ENCODE data around the gene ASCL4.
A peak's percentile ranks its signal among the peaks of the same experiment; 100 is the strongest.

The ASCL4 gene

GRCh38 chr12:107807471-107808150 is 33.1 kb downstream of the ASCL4 start:
- H3K4me1 ChIP-seq (ENCODE audit: insufficient read depth, low read length, poor library complexity, severe bottlenecking): peaks cover 11% of the 10 kb centered on the region
- no peaks in the 10 kb centered on the region for H3K36me3 ChIP-seq (ENCODE audit: insufficient read depth, low read length)
- no peaks in the 10 kb centered on the region for H4K20me1 ChIP-seq (ENCODE audit: insufficient read depth, low read length, poor library complexity, severe bottlenecking)
- no peak overlapping the region for H3K4me3 ChIP-seq (ENCODE audit: low read length, poor library complexity, severe bottlenecking)
- H3K9ac ChIP-seq (ENCODE audit: low read depth, low read length, poor library complexity, severe bottlenecking): no peak overlapping the region
- H3K27me3 ChIP-seq (ENCODE audit: insufficient read depth, low read length, poor library complexity, severe bottlenecking): no peaks in the 10 kb centered on the region
- TF ChIP-seq CTCF (conservative IDR thresholded peaks at IDR 0.05; ENCODE audit: low read length): no peak
- TF ChIP-seq EZH2phosphoT487 (IDR thresholded peaks at IDR 0.05; ENCODE audit: borderline replicate concordance): no peak
- H3F3A ChIP-seq (ENCODE audit: low read depth): no peaks in the 10 kb centered on the region
- no peaks in the 10 kb centered on the region for H3K79me2 ChIP-seq (ENCODE audit: insufficient read depth, low read length)
- H3K9me2 ChIP-seq (replicated peaks; ENCODE audit: low read depth, low read length): no peaks in the 10 kb centered on the region
- no peak overlapping the region for H2AFZ ChIP-seq (ENCODE audit: low read length)
- H3K4me2 ChIP-seq (ENCODE audit: low read depth, low read length, poor library complexity, severe bottlenecking): no peak overlapping the region
- H3K9me3 ChIP-seq (ENCODE audit: insufficient read depth, low read depth, low read length): no peaks in the 10 kb centered on the region

- no peak overlapping the region for H3K9ac ChIP-seq (ENCODE audit: low read depth, low read length, poor library complexity, severe bottlenecking)
- H3K27me3 ChIP-seq (ENCODE audit: insufficient read depth, low read length, poor library complexity, severe bottlenecking): no peaks in the 10 kb centered on the region
- H3K36me3 ChIP-seq (ENCODE audit: insufficient read depth, low read length): no peaks in the 10 kb centered on the region
- H3K4me1 ChIP-seq (ENCODE audit: insufficient read depth, low read length, poor library complexity, severe bottlenecking): peaks cover 20% of the 10 kb centered on the region
- H3F3A ChIP-seq (ENCODE audit: low read depth): no peaks in the 10 kb centered on the region
- no peak overlapping the region for H3K4me3 ChIP-seq (ENCODE audit: low read length, poor library complexity, severe bottlenecking)
- H3K9me3 ChIP-seq (ENCODE audit: insufficient read depth, low read depth, low read length): peaks cover 5% of the 10 kb centered on the region; the same call in 1 of the 2 replicates
- no peak for TF ChIP-seq CTCF (conservative IDR thresholded peaks at IDR 0.05; ENCODE audit: low read length)
- TF ChIP-seq EZH2phosphoT487 (IDR thresholded peaks at IDR 0.05; ENCODE audit: borderline replicate concordance): no peak
- H2AFZ ChIP-seq (ENCODE audit: low read length): no peak overlapping the region
- no peaks in the 10 kb centered on the region for H4K20me1 ChIP-seq (ENCODE audit: insufficient read depth, low read length, poor library complexity, severe bottlenecking)
- H3K4me2 ChIP-seq (ENCODE audit: low read depth, low read length, poor library complexity, severe bottlenecking): no peak overlapping the region
- H3K9me2 ChIP-seq (replicated peaks; ENCODE audit: low read depth, low read length): no peaks in the 10 kb centered on the region
- H3K79me2 ChIP-seq (ENCODE audit: insufficient read depth, low read length): no peaks in the 10 kb centered on the region
Measured at GRCh38 chr12:107817250-107817649, 42.7 kb downstream of the ASCL4 start.

- Histone ChIP-seq H2AFZ (ENCODE audit: low read length) (no peak overlapping the region), H3K36me3 (ENCODE audit: insufficient read depth, low read length) (no peaks in the 10 kb centered on the region), H3K27me3 (ENCODE audit: insufficient read depth, low read length, poor library complexity, severe bottlenecking) (no peaks in the 10 kb centered on the region), H3K79me2 (ENCODE audit: insufficient read depth, low read length) (no peaks in the 10 kb centered on the region), H3K4me1 (ENCODE audit: insufficient read depth, low read length, poor library complexity, severe bottlenecking) (peaks cover 12% of the 10 kb centered on the region), H3K9me2 (replicated peaks; ENCODE audit: low read depth, low read length) (no peaks in the 10 kb centered on the region), H3F3A (ENCODE audit: low read depth) (no peaks in the 10 kb centered on the region), H3K9me3 (ENCODE audit: insufficient read depth, low read depth, low read length) (peaks cover 5% of the 10 kb centered on the region; the same call in 1 of the 2 replicates), H3K4me3 (ENCODE audit: low read length, poor library complexity, severe bottlenecking) (peak overlapping the region; percentile 23), H3K4me2 (ENCODE audit: low read depth, low read length, poor library complexity, severe bottlenecking) (peak overlapping the region; percentile 61), H4K20me1 (ENCODE audit: insufficient read depth, low read length, poor library complexity, severe bottlenecking) (no peaks in the 10 kb centered on the region), H3K9ac (ENCODE audit: low read depth, low read length, poor library complexity, severe bottlenecking) (peak overlapping the region; percentile 58)
- TF ChIP-seq CTCF (conservative IDR thresholded peaks at IDR 0.05; ENCODE audit: low read length): no peak
- TF ChIP-seq EZH2phosphoT487 (IDR thresholded peaks at IDR 0.05; ENCODE audit: borderline replicate concordance): no peak
Measured at GRCh38 chr12:107818984-107819383, 44.5 kb downstream of the ASCL4 start.

All from Loucy (cell line).